ENCODE measurements around the gene DNAJC5.

Gene DNAJC5

GRCh38 chr20:63978319-63979228, 83.6 kb downstream of the DNAJC5 start:
- peaks cover 41% of the 10 kb centered on the region for H3K4me1 Mint-ChIP-seq
- peaks cover 11% of the 10 kb centered on the region for H3K36me3 Mint-ChIP-seq (ENCODE audit: low read depth)

GRCh38 chr20:63979229-63979556, 84.3 kb downstream of the DNAJC5 start:
- Mint-ChIP-seq H3K36me3 (ENCODE audit: low read depth) (peaks cover 11% of the 10 kb centered on the region), H3K27ac (no peak overlapping the region), H3K9me3 (no peaks in the 10 kb centered on the region), H3K27me3 (ENCODE audit: low read depth) (peaks cover 5% of the 10 kb centered on the region), H3K4me3 (peak overlapping the region; percentile 78 to 86 (median 83)), H3K4me1 (peaks cover 35% of the 10 kb centered on the region)
- TF ChIP-seq, protein P1, sequence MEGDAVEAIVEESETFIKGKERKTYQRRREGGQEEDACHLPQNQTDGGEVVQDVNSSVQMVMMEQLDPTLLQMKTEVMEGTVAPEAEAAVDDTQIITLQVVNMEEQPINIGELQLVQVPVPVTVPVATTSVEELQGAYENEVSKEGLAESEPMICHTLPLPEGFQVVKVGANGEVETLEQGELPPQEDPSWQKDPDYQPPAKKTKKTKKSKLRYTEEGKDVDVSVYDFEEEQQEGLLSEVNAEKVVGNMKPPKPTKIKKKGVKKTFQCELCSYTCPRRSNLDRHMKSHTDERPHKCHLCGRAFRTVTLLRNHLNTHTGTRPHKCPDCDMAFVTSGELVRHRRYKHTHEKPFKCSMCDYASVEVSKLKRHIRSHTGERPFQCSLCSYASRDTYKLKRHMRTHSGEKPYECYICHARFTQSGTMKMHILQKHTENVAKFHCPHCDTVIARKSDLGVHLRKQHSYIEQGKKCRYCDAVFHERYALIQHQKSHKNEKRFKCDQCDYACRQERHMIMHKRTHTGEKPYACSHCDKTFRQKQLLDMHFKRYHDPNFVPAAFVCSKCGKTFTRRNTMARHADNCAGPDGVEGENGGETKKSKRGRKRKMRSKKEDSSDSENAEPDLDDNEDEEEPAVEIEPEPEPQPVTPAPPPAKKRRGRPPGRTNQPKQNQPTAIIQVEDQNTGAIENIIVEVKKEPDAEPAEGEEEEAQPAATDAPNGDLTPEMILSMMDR (IDR thresholded peaks at IDR 0.05; ENCODE audit: unreplicated experiment in 3 of 3) = no peak

More at GRCh38 chr20:63978319-63979228, 83.6 kb downstream of the DNAJC5 start:
- Mint-ChIP-seq H3K27me3 (ENCODE audit: low read depth) (peaks cover 5% of the 10 kb centered on the region), H3K4me3 (peak overlapping the region; percentile 78 to 86 (median 83)), H3K9me3 (no peaks in the 10 kb centered on the region), H3K27ac (peak overlapping the region in 1 of 3 experiments; percentile 70)
- TF ChIP-seq, protein P1 (IDR thresholded peaks at IDR 0.05; ENCODE audit: unreplicated experiment in 3 of 3) = no peak

- Mint-ChIP-seq H3K27me3 (ENCODE audit: low read depth) (peaks cover 5% of the 10 kb centered on the region), H3K27ac (peak within 1 kb of the TSS; percentile 89 to 97 (median 95)), H3K9me3 (no peaks in the 10 kb centered on the region), H3K36me3 (ENCODE audit: low read depth) (peaks cover 16% of the 10 kb centered on the region), H3K4me1 (peaks cover 35% of the 10 kb centered on the region), H3K4me3 (peak within 1 kb of the TSS; percentile 95 to 99 (median 96))
- TF ChIP-seq, protein P1 (IDR thresholded peaks at IDR 0.05; ENCODE audit: unreplicated experiment in 3 of 3) = peak; percentile 15 to 26 (median 21)
These were observed 84.8 kb downstream of the DNAJC5 start, which contains the start of gene SAMD10 for GRCh38 chr20:63979557-63980316. Gene SAMD10 (minus strand): TSS chr20:63979642. CDS start chr20:63979467, 175 bp downstream.

DNA sequence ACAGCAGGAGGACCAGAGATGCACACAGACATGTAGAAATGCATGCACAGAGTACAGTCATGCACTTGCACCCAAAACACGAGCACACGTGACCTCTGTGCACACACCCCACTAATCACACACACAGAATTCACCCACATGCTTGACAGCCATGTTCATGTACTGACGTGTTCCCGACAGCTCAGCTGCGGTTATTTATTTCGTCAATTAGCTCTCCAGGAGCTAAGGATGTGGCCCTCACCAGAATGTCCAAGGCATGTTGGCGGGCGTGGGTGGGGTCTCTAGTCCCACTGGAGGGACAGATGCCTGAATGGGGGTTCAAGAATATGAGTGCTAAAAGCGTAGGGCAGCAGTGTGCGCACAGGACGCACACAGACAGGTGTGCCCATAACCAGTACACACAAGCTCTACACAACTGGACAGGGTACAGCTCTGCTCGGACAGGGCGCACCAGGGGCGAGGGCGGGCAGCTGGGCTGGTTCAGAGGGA, 85.4 kb downstream of the DNAJC5 start:
- Mint-ChIP-seq H3K27me3 (ENCODE audit: low read depth) (peaks cover 5% of the 10 kb centered on the region), H3K4me3 (peak overlapping the region; percentile 95 to 99 (median 96)), H3K36me3 (ENCODE audit: low read depth) (peaks cover 20% of the 10 kb centered on the region), H3K9me3 (no peaks in the 10 kb centered on the region), H3K4me1 (peaks cover 35% of the 10 kb centered on the region), H3K27ac (peak overlapping the region; percentile 89 to 97 (median 95))
- TF ChIP-seq, protein P1 (IDR thresholded peaks at IDR 0.05; ENCODE audit: unreplicated experiment in 3 of 3) = no peak

- H3K27me3 Mint-ChIP-seq (ENCODE audit: low read depth) = peaks cover 3% of the 10 kb centered on the region
- H3K4me3 Mint-ChIP-seq = peak within 1 kb of the TSS; percentile 95 to 99 (median 96)
- H3K27ac Mint-ChIP-seq = peak within 1 kb of the TSS; percentile 89 to 97 (median 95)
- peaks cover 35% of the 10 kb centered on the region for H3K4me1 Mint-ChIP-seq
- H3K9me3 Mint-ChIP-seq = no peaks in the 10 kb centered on the region
- peaks cover 27% of the 10 kb centered on the region for H3K36me3 Mint-ChIP-seq (ENCODE audit: low read depth)
- TF ChIP-seq, protein P1 (IDR thresholded peaks at IDR 0.05; ENCODE audit: unreplicated experiment in 3 of 3) = peak; percentile 78 to 95 (median 83)
These were observed 86.1 kb downstream of the DNAJC5 start, which contains the start of gene PRPF6 for GRCh38 chr20:63980806-63981728. Gene PRPF6 (plus strand): TSS chr20:63981132. CDS start chr20:63981246, 114 bp downstream.
